Thoracic aorta (tissue), 2 donors: Measurements from ENCODE around the gene BBOF1. TPM values are rescaled to one million over a fixed set of nuclear protein-coding genes. Genes with fewer than 3 reads are reported as not detected.

ENCODE experiments used
- ATAC-seq: fragments of 150-250 bp; one replicate; pipeline ENCODE4 v1.8.0; 2017; ENCODE audit warnings: low read depth; ENCODE audit not compliant: insufficient number of reproducible peaks, low FRiP score
- DNase-seq: peaks from one replicate; pipeline ENCODE4 v3.0.0-alpha.2; 2020; ENCODE audit warnings: low spot score
- H3K27ac ChIP-seq, 2 donors: fragments of 200-600 bp; sonication (generic); 1 replicate in 1 of 2; 2 replicates in 1 of 2; pipeline ENCODE4 v1.5.1; 2016; ENCODE audit warnings: mild to moderate bottlenecking in 2 of 2, moderate library complexity in 2 of 2
- H3K27me3 ChIP-seq: fragments of 200-600 bp; sonication (generic); replicated peaks from 2 replicates; pipeline ENCODE4 v1.6.0; 2016; ENCODE audit warnings: mild to moderate bottlenecking; ENCODE audit not compliant: insufficient read depth
- H3K36me3 ChIP-seq: fragments of 200-600 bp; sonication (generic); one replicate; pipeline ENCODE4 v1.5.1; 2016
- H3K4me1 ChIP-seq, 2 donors: fragments of 200-600 bp; sonication (generic); 1 replicate in 1 of 2; 2 replicates in 1 of 2; pipeline versions ENCODE4 v1.5.1 to v1.6.0; 2016; ENCODE audit warnings: low read depth in 2 of 2, mild to moderate bottlenecking in 1 of 2; ENCODE audit not compliant: control insufficient read depth in 1 of 2
- H3K4me3 ChIP-seq: fragments of 200-600 bp; sonication (generic); 2 replicates; pipeline ENCODE4 v1.5.1; 2016; ENCODE audit warnings: mild to moderate bottlenecking
- H3K9me3 ChIP-seq: fragments of 200-600 bp; sonication (generic); 2 replicates; pipeline ENCODE4 v1.5.1; 2016
- CTCF ChIP-seq: fragments of 200-600 bp; sonication (generic); IDR thresholded peaks from one replicate; pipeline ENCODE4 v1.5.1; 2019; ENCODE audit warnings: antibody characterized with exemption
- total RNA-seq, 2 donors: library from RNA; depleted of rRNA; stranded (reverse); fragments of >200 nt; gene quantifications; one replicate each; pipeline versions ENCODE4 v1.1.0 to v1.2.3, GENCODE V29; 2016

BBOF1 gene
- total RNA-seq, 2 donors from 2014 or later: 4.7 to 5.6 TPM

- Histone ChIP-seq H3K27me3 (no peaks in the 10 kb centered on the region), H3K9me3 (no peaks in the 10 kb centered on the region), H3K27ac (no peak overlapping the region), H3K4me1 (no peaks in the 10 kb centered on the region), H3K36me3 (peaks cover 67% of the 10 kb centered on the region), H3K4me3 (no peak overlapping the region)
- ATAC-seq: no peak
- DNase-seq: no peak
- TF ChIP-seq CTCF: no peak
Measured at GRCh38 chr14:74065746-74066575, 46.8 kb downstream of the BBOF1 start.

- no peak for ATAC-seq
- Histone ChIP-seq H3K27ac (no peak overlapping the region), H3K4me1 (peaks cover 0 to under 1% of the 10 kb centered on the region in 2 donors), H3K27me3 (no peaks in the 10 kb centered on the region), H3K4me3 (no peak overlapping the region), H3K9me3 (no peaks in the 10 kb centered on the region), H3K36me3 (peaks cover 9% of the 10 kb centered on the region)
- DNase-seq: no peak
- TF ChIP-seq CTCF: no peak
Measured at GRCh38 chr14:74077401-74077800, 58.3 kb downstream of the BBOF1 start.

GRCh38 chr14:74080820-74081460 lies 61.8 kb downstream of the BBOF1 start:
- Histone ChIP-seq H3K27me3 (no peaks in the 10 kb centered on the region), H3K4me3 (no peak overlapping the region), H3K36me3 (no peaks in the 10 kb centered on the region), H3K4me1 (peaks cover 11 to 22% of the 10 kb centered on the region in 2 donors), H3K27ac (no peak overlapping the region), H3K9me3 (no peaks in the 10 kb centered on the region)
- ATAC-seq (no peak), DNase-seq (no peak)
- no peak for TF ChIP-seq CTCF

DNA sequence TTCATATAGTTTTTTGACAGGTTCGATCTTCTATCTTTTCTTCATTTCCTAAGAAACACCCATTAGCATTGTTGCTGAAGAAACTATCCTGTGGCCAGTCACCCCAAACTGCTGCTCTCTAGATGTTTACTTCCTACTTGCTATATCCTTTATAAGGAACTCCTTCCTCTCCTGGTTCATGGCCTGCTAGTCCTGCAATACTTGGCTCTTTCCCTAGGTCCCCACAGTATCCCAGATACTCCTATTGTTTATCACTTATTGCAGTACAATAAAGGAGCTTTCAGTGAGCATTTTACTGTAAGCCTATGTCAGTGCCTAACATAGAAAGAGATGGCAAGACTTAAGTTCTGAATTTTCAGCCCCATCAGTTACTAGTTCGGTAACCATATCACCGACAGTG lies 62.3 kb downstream of the BBOF1 start:
- H3K4me3 ChIP-seq: no peak overlapping the region
- H3K36me3 ChIP-seq: no peaks in the 10 kb centered on the region
- TF ChIP-seq CTCF: no peak
- H3K27me3 ChIP-seq: no peaks in the 10 kb centered on the region
- ATAC-seq (no peak), DNase-seq (no peak)
- no peaks in the 10 kb centered on the region for H3K9me3 ChIP-seq
- H3K4me1 ChIP-seq: peaks cover 15 to 23% of the 10 kb centered on the region in 2 donors
- no peak overlapping the region for H3K27ac ChIP-seq

DNA sequence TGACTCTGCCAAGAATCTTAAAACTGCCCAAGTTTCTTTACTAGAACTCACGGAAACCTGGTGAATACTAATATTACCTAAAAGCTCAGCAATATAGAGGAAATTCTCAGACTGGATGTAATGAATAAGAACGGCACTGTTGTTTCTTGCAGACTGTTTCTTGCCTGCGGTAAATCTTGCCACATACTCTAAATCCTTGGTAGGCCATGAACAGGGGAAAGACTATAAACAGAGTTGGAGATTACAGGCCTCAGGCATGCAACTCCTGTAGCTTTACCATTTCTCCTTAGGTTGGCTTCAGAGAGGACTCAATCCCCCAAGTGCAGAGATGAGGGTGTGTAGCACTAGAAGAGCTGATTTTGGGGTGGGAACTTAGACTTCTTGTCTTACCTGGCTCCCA lies 64.0 kb downstream of the BBOF1 start:
- peaks cover 16 to 23% of the 10 kb centered on the region in 2 donors for H3K4me1 ChIP-seq
- H3K9me3 ChIP-seq: no peaks in the 10 kb centered on the region
- H3K27me3 ChIP-seq: no peaks in the 10 kb centered on the region
- H3K4me3 ChIP-seq: peak overlapping the region; percentile 73
- DNase-seq: no peak
- H3K36me3 ChIP-seq: no peaks in the 10 kb centered on the region
- H3K27ac ChIP-seq: no peak overlapping the region
- no peak for TF ChIP-seq CTCF
- ATAC-seq: no peak
